Measurements from ENCODE around the gene NLRP10.

- TF ChIP-seq POLR2A (IDR thresholded peaks at IDR 0.05): no peak
- no peak for TF ChIP-seq CTCF (IDR thresholded peaks at IDR 0.05)
Measured at GRCh38 chr11:8000390-8000789, 35.1 kb upstream of the NLRP10 start.
